Measurements from ENCODE around the gene MND1. TPM values are rescaled to one million over a fixed set of nuclear protein-coding genes. Genes with fewer than 3 reads are reported as not detected.
"Not testable (repeated sequence)": the region's sequence is repeated elsewhere in the genome, so short reads cannot be mapped to it uniquely, and the experiment has no call there.

MND1 gene
- total and polyA plus RNA-seq, 2 of the 8 experiments (the other 6 are each of a cell fraction or from before 2014, with no cell fraction given), result 4.4 to 26.2 TPM

GRCh38 chr4:153416456-153416855 lies 72.0 kb downstream of the MND1 start:
- H2BK15ac ChIP-seq (ENCODE audit: low read length); H2BK5ac ChIP-seq (ENCODE audit: low read depth, low read length); H3K36me3 ChIP-seq (ENCODE audit: control insufficient read depth in 2 of 4, insufficient read depth in 4 of 4, low read length in 3 of 4); H3K27ac ChIP-seq (ENCODE audit: low read depth, low read length); H2AK5ac ChIP-seq (ENCODE audit: low read depth, low read length); H3K27me3 ChIP-seq (replicated peaks in 1 of 4; ENCODE audit: control insufficient read depth in 3 of 4, extremely low read depth in 1 of 4, insufficient read depth in 3 of 4, low read length in 3 of 4); H4K20me1 ChIP-seq (replicated peaks in 1 of 2; ENCODE audit: control insufficient read depth in 1 of 2, insufficient read depth in 2 of 2, low read length in 2 of 2); H2BK120ac ChIP-seq (replicated peaks; ENCODE audit: low read depth, low read length); H4K5ac ChIP-seq (ENCODE audit: insufficient read length, low read depth, low read length); H4K91ac ChIP-seq (replicated peaks; ENCODE audit: insufficient read length, low read length); H3K4ac ChIP-seq (replicated peaks; ENCODE audit: insufficient read length, low read depth, low read length); H2AFZ ChIP-seq (ENCODE audit: low read length); FAIRE-seq; H3K56ac ChIP-seq (replicated peaks; ENCODE audit: insufficient read length, low read depth, low read length); H3K14ac ChIP-seq (ENCODE audit: insufficient read length); H2BK12ac ChIP-seq (ENCODE audit: low read depth, low read length); H3K79me2 ChIP-seq (ENCODE audit: control insufficient read depth in 1 of 2, insufficient read depth in 2 of 2, low read length in 2 of 2); H3K4me3 ChIP-seq (ENCODE audit: extremely low read depth in 1 of 4, insufficient read depth in 2 of 4, low read depth in 3 of 4, low read length in 4 of 4); H3K4me1 ChIP-seq (replicated peaks in 1 of 4; ENCODE audit: control insufficient read depth in 3 of 4, insufficient read depth in 4 of 4, low read length in 3 of 4); POLR2A ChIA-PET (ENCODE audit: partially characterized antibody); H2BK20ac ChIP-seq (ENCODE audit: low read length); H3K79me1 ChIP-seq (ENCODE audit: low read depth, low read length); H3K18ac ChIP-seq (ENCODE audit: extremely low read depth, low read length); H3K4me2 ChIP-seq (ENCODE audit: insufficient read depth in 1 of 2, low read depth in 2 of 2, low read length in 2 of 2); H3K9ac ChIP-seq (replicated peaks in 1 of 4; ENCODE audit: extremely low read depth in 1 of 4, low read depth in 3 of 4, low read length in 3 of 4); DNase-seq (ENCODE audit: low read depth in 1 of 2, low spot score in 2 of 2); H3K9me3 ChIP-seq (ENCODE audit: insufficient read depth in 2 of 2, low read depth in 1 of 2, low read length in 1 of 2); H4K8ac ChIP-seq (ENCODE audit: extremely low read depth, insufficient read depth, low read length); H3K23ac ChIP-seq (ENCODE audit: insufficient read length); H3K23me2 ChIP-seq (ENCODE audit: low read depth, low read length): not testable (repeated sequence)
- CTCF ChIA-PET (ENCODE audit: partially characterized antibody), result interaction anchor here (0.6 to 1.4 kb wide), 6 partner anchors 16 to 227 kb away, joined by 3 to 7 read pairs (median 3); no protein-coding TSS in a partner anchor
- WGBS, 2 experiments (ENCODE audit: extremely low coverage in 1 of 2, insufficient coverage in 1 of 2, insufficient read length in 1 of 2, insufficient replicate concordance in 2 of 2, low coverage in 1 of 2, low lambda C conversion rate in 2 of 2, missing lambda C conversion rate in 1 of 2), result 92% methylated on average over 8 of the region's 8 CpGs; no CpG with 5 or more reads in 1 of the 2 experiments
- TF ChIP-seq CEBPB (IDR thresholded peaks at IDR 0.05; ENCODE audit: low read depth, low read length), result peak; percentile 85

Data from H1 (cell line).